Skeletal muscle tissue (tissue), 4 donors: ENCODE results near the gene VSIG10L2. TPM values are rescaled to one million over a fixed set of nuclear protein-coding genes. Genes with fewer than 3 reads are reported as not detected.

ENCODE experiments used
- H3K27ac ChIP-seq: one replicate; pipeline ENCODE4 v1.7.0; 2013; ENCODE audit warnings: mild to moderate bottlenecking, low read depth, low read length, inconsistent platforms
- H3K27me3 ChIP-seq, 3 donors: one replicate each; pipeline ENCODE4 v1.7.0; 2013; ENCODE audit warnings: low read length in 3 of 3; ENCODE audit not compliant: control insufficient read depth in 3 of 3, insufficient read depth in 3 of 3
- H3K36me3 ChIP-seq, 3 donors: one replicate each; pipeline ENCODE4 v1.7.0; 2013; ENCODE audit warnings: low read length in 3 of 3; ENCODE audit not compliant: control insufficient read depth in 3 of 3, insufficient read depth in 3 of 3
- H3K4me1 ChIP-seq, 3 donors: one replicate each; pipeline ENCODE4 v1.7.0; 2013; ENCODE audit warnings: low read length in 3 of 3, mild to moderate bottlenecking in 3 of 3; ENCODE audit not compliant: control insufficient read depth in 3 of 3, insufficient read depth in 3 of 3
- H3K4me3 ChIP-seq, 3 donors: one replicate each; pipeline ENCODE4 v1.7.0; 2013; ENCODE audit warnings: low read length in 3 of 3
- H3K9ac ChIP-seq, 3 donors: one replicate each; pipeline ENCODE4 v1.7.0; 2013; ENCODE audit warnings: low read length in 3 of 3, mild to moderate bottlenecking in 3 of 3, moderate library complexity in 2 of 3, low read depth in 1 of 3
- H3K9me3 ChIP-seq, 3 donors: one replicate each; pipeline ENCODE4 v1.7.0; 2013; ENCODE audit warnings: low read length in 3 of 3; ENCODE audit not compliant: control insufficient read depth in 3 of 3
- total RNA-seq: library from RNA; depleted of rRNA; stranded (reverse); fragments of >200 nt; gene quantifications from one replicate; pipeline ENCODE4 v1.2.3, GENCODE V29; 2014
- donor health status: Osteomylitis.

VSIG10L2 gene
- total RNA-seq, 1 donor from 2014 or later: not detected

GRCh38 chr11:125959931-125960330, 14.1 kb downstream of the VSIG10L2 start:
- Histone ChIP-seq H3K9ac (no peak overlapping the region), H3K27ac (no peak overlapping the region), H3K4me1 (peaks cover 0 to 6% (median 0%) of the 10 kb centered on the region in 3 donors), H3K27me3 (no peaks in the 10 kb centered on the region), H3K36me3 (peaks cover 3 to 13% (median 10%) of the 10 kb centered on the region in 3 donors), H3K4me3 (no peak overlapping the region), H3K9me3 (no peaks in the 10 kb centered on the region)

GRCh38 chr11:125960771-125961170, 14.9 kb downstream of the VSIG10L2 start:
- Histone ChIP-seq H3K27ac (no peak overlapping the region), H3K4me1 (peaks cover 0 to 5% (median 0%) of the 10 kb centered on the region in 3 donors), H3K36me3 (peaks cover 3 to 13% (median 10%) of the 10 kb centered on the region in 3 donors), H3K9me3 (no peaks in the 10 kb centered on the region), H3K9ac (no peak overlapping the region), H3K4me3 (no peak overlapping the region), H3K27me3 (no peaks in the 10 kb centered on the region)

GRCh38 chr11:125967515-125967914, 21.7 kb downstream of the VSIG10L2 start:
- no peak overlapping the region for H3K4me3 ChIP-seq
- no peak overlapping the region for H3K27ac ChIP-seq
- H3K36me3 ChIP-seq: no peaks in the 10 kb centered on the region
- no peaks in the 10 kb centered on the region for H3K4me1 ChIP-seq
- no peaks in the 10 kb centered on the region for H3K9me3 ChIP-seq
- no peaks in the 10 kb centered on the region for H3K27me3 ChIP-seq
- H3K9ac ChIP-seq: no peak overlapping the region

GRCh38 chr11:125968354-125968753, 22.5 kb downstream of the VSIG10L2 start:
- no peaks in the 10 kb centered on the region for H3K4me1 ChIP-seq
- H3K27me3 ChIP-seq: no peaks in the 10 kb centered on the region
- H3K9me3 ChIP-seq: no peaks in the 10 kb centered on the region
- H3K36me3 ChIP-seq: no peaks in the 10 kb centered on the region
- H3K27ac ChIP-seq: no peak overlapping the region
- no peak overlapping the region for H3K4me3 ChIP-seq
- no peak overlapping the region for H3K9ac ChIP-seq

DNA sequence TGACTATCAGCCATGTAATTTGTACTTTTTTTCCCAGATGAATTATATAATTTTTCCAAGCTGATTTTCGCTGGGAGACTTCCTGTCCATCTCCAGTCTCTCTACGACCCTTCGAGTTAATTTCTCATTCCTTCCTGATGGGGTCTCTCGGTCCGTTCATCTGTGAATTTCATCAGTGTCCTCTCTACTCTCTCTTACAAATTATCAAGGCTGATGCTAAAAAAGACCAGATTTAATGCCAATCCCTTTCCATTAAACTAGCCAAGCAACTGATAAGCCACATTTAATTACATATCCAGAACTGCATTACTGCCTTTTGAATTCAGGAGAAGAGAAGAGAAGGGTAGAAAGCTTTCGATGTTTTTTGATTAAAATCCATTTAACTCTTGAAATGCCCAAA, 25.8 kb downstream of the VSIG10L2 start:
- Histone ChIP-seq H3K4me1 (no peaks in the 10 kb centered on the region), H3K36me3 (peaks cover 0 to under 1% (median 0%) of the 10 kb centered on the region in 3 donors), H3K4me3 (no peak overlapping the region), H3K27ac (no peak overlapping the region), H3K9me3 (no peaks in the 10 kb centered on the region), H3K27me3 (no peaks in the 10 kb centered on the region), H3K9ac (no peak overlapping the region)

GRCh38 chr11:125974284-125974683, 28.4 kb downstream of the VSIG10L2 start:
- peaks cover 0 to 4% (median 0%) of the 10 kb centered on the region in 3 donors for H3K36me3 ChIP-seq
- H3K27me3 ChIP-seq: no peaks in the 10 kb centered on the region
- no peak overlapping the region for H3K27ac ChIP-seq
- H3K9ac ChIP-seq: no peak overlapping the region
- H3K9me3 ChIP-seq: no peaks in the 10 kb centered on the region
- no peaks in the 10 kb centered on the region for H3K4me1 ChIP-seq
- no peak overlapping the region for H3K4me3 ChIP-seq

- Histone ChIP-seq H3K27me3 (no peaks in the 10 kb centered on the region), H3K9me3 (no peaks in the 10 kb centered on the region), H3K4me1 (no peaks in the 10 kb centered on the region), H3K9ac (no peak overlapping the region), H3K27ac (no peak overlapping the region), H3K4me3 (no peak overlapping the region), H3K36me3 (peaks cover 0 to 4% (median 0%) of the 10 kb centered on the region in 3 donors)
Measured at GRCh38 chr11:125975634-125976033, 29.8 kb downstream of the VSIG10L2 start.

- H3K9ac ChIP-seq: no peak overlapping the region
- H3K36me3 ChIP-seq: peaks cover 0 to 4% (median 0%) of the 10 kb centered on the region in 3 donors
- no peaks in the 10 kb centered on the region for H3K4me1 ChIP-seq
- H3K9me3 ChIP-seq: no peaks in the 10 kb centered on the region
- no peak overlapping the region for H3K4me3 ChIP-seq
- no peaks in the 10 kb centered on the region for H3K27me3 ChIP-seq
- H3K27ac ChIP-seq: no peak overlapping the region
Measured at GRCh38 chr11:125976156-125976555, 30.3 kb downstream of the VSIG10L2 start.

GRCh38 chr11:125977333-125977732, 31.5 kb downstream of the VSIG10L2 start:
- Histone ChIP-seq H3K4me1 (no peaks in the 10 kb centered on the region), H3K9me3 (no peaks in the 10 kb centered on the region), H3K36me3 (peaks cover 0 to 4% (median 0%) of the 10 kb centered on the region in 3 donors), H3K27ac (no peak overlapping the region), H3K27me3 (no peaks in the 10 kb centered on the region), H3K4me3 (no peak overlapping the region), H3K9ac (no peak overlapping the region)

DNA sequence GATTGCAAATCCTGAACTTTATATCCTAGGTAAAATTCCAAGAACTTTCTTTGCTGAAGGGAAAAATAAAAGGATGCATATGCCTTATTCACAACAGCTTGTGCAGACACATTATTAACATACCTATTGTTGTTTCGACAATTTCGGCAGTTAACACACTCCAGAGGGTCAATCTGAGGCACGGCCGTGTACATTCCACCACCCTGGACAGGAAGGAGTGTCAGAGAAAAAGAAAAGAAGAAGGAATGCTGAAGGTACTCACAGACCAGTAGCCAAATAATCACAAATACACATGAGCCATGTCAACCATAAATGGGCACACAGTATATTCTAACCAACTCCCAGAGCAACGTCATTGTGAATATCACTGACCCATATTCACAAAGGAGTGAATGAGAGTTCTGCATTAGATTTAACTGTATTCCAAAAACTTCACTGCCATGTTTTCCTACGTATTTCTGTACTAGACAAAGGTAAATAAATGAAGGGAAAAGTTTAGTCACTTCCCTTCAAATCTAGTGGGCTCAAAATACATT, 32.4 kb downstream of the VSIG10L2 start:
- no peak overlapping the region for H3K4me3 ChIP-seq
- no peaks in the 10 kb centered on the region for H3K27me3 ChIP-seq
- no peak overlapping the region for H3K9ac ChIP-seq
- H3K27ac ChIP-seq: no peak overlapping the region
- no peaks in the 10 kb centered on the region for H3K4me1 ChIP-seq
- H3K36me3 ChIP-seq: peaks cover 0 to 4% (median 0%) of the 10 kb centered on the region in 3 donors
- no peaks in the 10 kb centered on the region for H3K9me3 ChIP-seq
